H9 (cell line): ENCODE results near the gene ZC3HAV1. TPM values are rescaled to one million over a fixed set of nuclear protein-coding genes. Genes with fewer than 3 reads are reported as not detected.
A peak's percentile ranks its signal among the peaks of the same experiment; 100 is the strongest.

ENCODE experiments used
- DNase-seq: peaks from one replicate; pipeline ENCODE4 v3.0.0-alpha.2; 2017
- H2AFZ ChIP-seq: one replicate; pipeline ENCODE4 v1.6.1; 2013; ENCODE audit warnings: mild to moderate bottlenecking, low read length, control low read depth, moderate library complexity
- H2AK5ac ChIP-seq: 2 replicates; pipeline ENCODE4 v1.6.1; 2013; ENCODE audit warnings: low read length, control low read depth, mixed read lengths; ENCODE audit not compliant: insufficient read length
- H2BK120ac ChIP-seq: one replicate; pipeline ENCODE4 v1.6.1; 2013; ENCODE audit warnings: low read depth, mild to moderate bottlenecking, low read length, control low read depth, inconsistent platforms; ENCODE audit not compliant: poor library complexity, severe bottlenecking
- H2BK12ac ChIP-seq: 2 replicates; pipeline ENCODE4 v1.6.1; 2013; ENCODE audit warnings: low read length, control low read depth, mixed read lengths, low read depth; ENCODE audit not compliant: insufficient read length
- H2BK15ac ChIP-seq: 2 replicates; pipeline ENCODE4 v1.6.1; 2013; ENCODE audit warnings: low read depth, low read length, control low read depth
- H2BK20ac ChIP-seq: one replicate; pipeline ENCODE4 v1.6.1; 2013; ENCODE audit warnings: low read depth, mild to moderate bottlenecking, low read length, control low read depth, inconsistent platforms; ENCODE audit not compliant: poor library complexity, severe bottlenecking
- H2BK5ac ChIP-seq: 2 replicates; pipeline ENCODE4 v1.6.1; 2013; ENCODE audit warnings: low read length, control low read depth, mixed read lengths; ENCODE audit not compliant: insufficient read length
- H3K14ac ChIP-seq: 2 replicates; pipeline ENCODE4 v1.6.1; 2013; ENCODE audit warnings: low read length, control low read depth; ENCODE audit not compliant: insufficient read depth
- H3K18ac ChIP-seq: 2 replicates; pipeline ENCODE4 v1.6.1; 2013; ENCODE audit warnings: low read depth, mild to moderate bottlenecking, mixed read lengths, low read length, control low read depth; ENCODE audit not compliant: insufficient read length
- H3K23ac ChIP-seq: 2 replicates; pipeline ENCODE4 v1.6.1; 2013; ENCODE audit warnings: low read length, control low read depth, mixed read lengths, low read depth; ENCODE audit not compliant: insufficient read length
- H3K23me2 ChIP-seq: 2 replicates; pipeline ENCODE4 v1.6.1; 2013; ENCODE audit warnings: low read depth, mild to moderate bottlenecking, mixed read lengths, low read length, control low read depth; ENCODE audit not compliant: insufficient read length, poor library complexity, severe bottlenecking
- H3K27ac ChIP-seq: 2 replicates; pipeline ENCODE4 v1.5.1; 2013; ENCODE audit warnings: low read length, control low read depth, mixed read lengths, low read depth; ENCODE audit not compliant: insufficient read length
- H3K27me3 ChIP-seq: 2 replicates; pipeline ENCODE4 v1.6.1; 2013; ENCODE audit warnings: low read length, control low read depth, inconsistent platforms; ENCODE audit not compliant: insufficient read depth
- H3K4ac ChIP-seq: 2 replicates; pipeline ENCODE4 v1.6.1; 2013; ENCODE audit warnings: low read depth, mild to moderate bottlenecking, control low read depth, inconsistent platforms, low read length, moderate library complexity
- H3K4me1 ChIP-seq: 2 replicates; pipeline ENCODE4 v1.6.1; 2013; ENCODE audit warnings: low read length, control low read depth, inconsistent platforms; ENCODE audit not compliant: insufficient read depth
- H3K4me2 ChIP-seq: 2 replicates; pipeline ENCODE4 v1.6.1; 2013; ENCODE audit warnings: low read length, control low read depth, mixed read lengths; ENCODE audit not compliant: insufficient read length, insufficient read depth
- H3K56ac ChIP-seq: 2 replicates; pipeline ENCODE4 v1.6.1; 2013; ENCODE audit warnings: low read depth, mild to moderate bottlenecking, mixed read lengths, low read length, control low read depth; ENCODE audit not compliant: insufficient read length
- H3K79me1 ChIP-seq: 2 replicates; pipeline ENCODE4 v1.6.1; 2013; ENCODE audit warnings: low read depth, mild to moderate bottlenecking, moderate library complexity, low read length, control low read depth, inconsistent platforms; ENCODE audit not compliant: insufficient read depth, poor library complexity, severe bottlenecking
- H3K79me2 ChIP-seq: 2 replicates; pipeline ENCODE4 v1.6.1; 2013; ENCODE audit warnings: low read length, control low read depth, inconsistent platforms; ENCODE audit not compliant: insufficient read depth
- H3K9ac ChIP-seq: 2 replicates; pipeline ENCODE4 v1.6.1; 2013; ENCODE audit warnings: low read length, control low read depth, mixed read lengths; ENCODE audit not compliant: insufficient read length; ENCODE audit errors: extremely low read depth
- H3K9me3 ChIP-seq: one replicate; pipeline ENCODE4 v1.6.1; 2013; ENCODE audit warnings: low read depth, low read length, inconsistent platforms; ENCODE audit not compliant: control insufficient read depth
- H3T11ph ChIP-seq: one replicate; pipeline ENCODE4 v1.6.1; 2013; ENCODE audit warnings: mild to moderate bottlenecking, low read length, control low read depth, inconsistent platforms
- H4K20me1 ChIP-seq: one replicate; pipeline ENCODE4 v1.6.1; 2013; ENCODE audit not compliant: control insufficient read depth, insufficient read length, insufficient read depth
- H4K5ac ChIP-seq: 2 replicates; pipeline ENCODE4 v1.6.1; 2013; ENCODE audit warnings: low read depth, mild to moderate bottlenecking, mixed read lengths, low read length, control low read depth; ENCODE audit not compliant: insufficient read length
- H4K8ac ChIP-seq: replicated peaks from 2 replicates; pipeline ENCODE4 v1.6.1; 2013; ENCODE audit warnings: low read length, control low read depth, mixed read lengths, low read depth; ENCODE audit not compliant: insufficient read length
- H4K91ac ChIP-seq: 2 replicates; pipeline ENCODE4 v1.6.1; 2013; ENCODE audit warnings: low read depth, mild to moderate bottlenecking, moderate library complexity, mixed read lengths, low read length, control low read depth; ENCODE audit not compliant: insufficient read length
- H3K27ac Mint-ChIP-seq, 3 experiments: 2 replicates in 2 of 3; 3 replicates in 1 of 3; pipeline ENCODE4 v1.8.0; 2020 to 2021; ENCODE audit warnings: mixed read lengths in 3 of 3, mild to moderate bottlenecking in 1 of 3, moderate library complexity in 1 of 3
- H3K27me3 Mint-ChIP-seq: 2 replicates; pipeline ENCODE4 v1.8.0; 2021; ENCODE audit warnings: low read depth, mild to moderate bottlenecking, moderate library complexity, mixed read lengths
- H3K36me3 Mint-ChIP-seq, 3 experiments: 2 replicates in 2 of 3; 3 replicates in 1 of 3; pipeline ENCODE4 v1.8.0; 2020 to 2021; ENCODE audit warnings: low read depth in 3 of 3, mixed read lengths in 3 of 3; ENCODE audit not compliant: insufficient read depth in 1 of 3
- H3K4me1 Mint-ChIP-seq, 2 experiments: 2 replicates each; pipeline ENCODE4 v1.8.0; 2020; ENCODE audit warnings: mixed read lengths in 2 of 2
- H3K4me3 Mint-ChIP-seq, 2 experiments: 2 replicates in 1 of 2; 3 replicates in 1 of 2; pipeline ENCODE4 v1.8.0; 2020 to 2021; ENCODE audit warnings: mild to moderate bottlenecking in 2 of 2, mixed read lengths in 2 of 2, moderate library complexity in 1 of 2
- H3K9me3 Mint-ChIP-seq, 2 experiments: 2 replicates in 1 of 2; 3 replicates in 1 of 2; pipeline ENCODE4 v1.8.0; 2020; ENCODE audit warnings: mild to moderate bottlenecking in 2 of 2, mixed read lengths in 2 of 2, moderate library complexity in 1 of 2
- CTCF ChIP-seq: fragments of 200-600 bp; sonication (generic); conservative IDR thresholded peaks from 3 replicates; pipeline ENCODE4 v1.8.0; 2021; ENCODE audit warnings: antibody characterized with exemption, mild to moderate bottlenecking
- whole genome bisulfite sequencing: extraction: QIAGEN DNeasy Blood & Tissue Kit; methylation state at CpG from one replicate; pipeline ENCODE4 v1.1.7; 2013; ENCODE audit warnings: missing lambda C conversion rate, low lambda C conversion rate, mixed read lengths; ENCODE audit not compliant: insufficient read length; ENCODE audit errors: extremely low coverage; 5-methylcytosine and 5-hydroxymethylcytosine counted together
- total RNA-seq: library from RNA; stranded (reverse); gene quantifications from 2 replicates; pipeline ENCODE4 v1.2.1, GENCODE V29; 2021

The ZC3HAV1 gene
- total RNA-seq, 1 experiment from 2014 or later = 32.8 TPM

DNA sequence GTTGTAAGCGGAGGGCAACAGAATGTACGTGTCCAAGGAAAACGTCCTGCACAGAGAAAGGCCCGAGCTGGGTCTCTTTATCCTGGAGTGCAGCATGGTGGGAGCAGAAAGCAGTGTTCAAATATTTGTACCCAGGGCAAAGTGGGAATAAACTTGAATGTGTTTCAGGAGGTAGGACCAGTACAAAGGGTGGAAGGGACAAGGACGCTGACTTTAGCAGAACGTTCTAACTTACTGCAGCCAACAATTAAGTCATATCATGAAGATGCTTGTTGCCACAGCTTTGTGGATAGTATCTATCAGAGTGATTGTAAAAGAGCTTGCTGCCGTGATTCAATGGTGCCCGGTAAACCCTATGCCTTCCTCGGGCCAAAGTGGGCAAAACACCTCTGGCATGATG is 43.2 kb downstream of the ZC3HAV1 start:
- H3K4me1 Mint-ChIP-seq = no peaks in the 10 kb centered on the region
- no peak overlapping the region for H2BK15ac ChIP-seq

More for the DNA sequence above, 43.2 kb downstream of the ZC3HAV1 start:
- Histone ChIP-seq H3K14ac (no peak overlapping the region), H3K79me2 (no peaks in the 10 kb centered on the region), H3K4me1 (no peaks in the 10 kb centered on the region), H3K18ac (no peak overlapping the region), H3K79me1 (no peaks in the 10 kb centered on the region), H2BK120ac (no peak overlapping the region), H3K4me2 (no peak overlapping the region), H3K27me3 (no peaks in the 10 kb centered on the region), H4K8ac (no peak overlapping the region), H3K9me3 (peaks cover 7% of the 10 kb centered on the region), H2BK20ac (no peak overlapping the region), H3K9ac (no peak overlapping the region), H4K91ac (no peak overlapping the region), H3K23me2 (no peaks in the 10 kb centered on the region), H3T11ph (no peak overlapping the region), H3K56ac (no peak overlapping the region), H2AFZ (no peak overlapping the region), H2AK5ac (no peak overlapping the region), H3K4ac (no peak overlapping the region), H2BK12ac (no peak overlapping the region), H2BK5ac (no peak overlapping the region), H4K5ac (no peak overlapping the region), H3K23ac (no peak overlapping the region), H3K27ac (no peak overlapping the region), H4K20me1 (no peaks in the 10 kb centered on the region)
- no peaks in the 10 kb centered on the region for H3K27me3 Mint-ChIP-seq
- peaks cover 18 to 61% (median 23%) of the 10 kb centered on the region in 3 experiments; a peak in 6 of 7 replicates for H3K36me3 Mint-ChIP-seq
- no peak for TF ChIP-seq CTCF
- WGBS = no CpG with 5 or more reads among the region's 9 CpGs
- H3K4me3 Mint-ChIP-seq = no peak overlapping the region
- DNase-seq = no peak
- H3K9me3 Mint-ChIP-seq = peaks cover 0 to 6% of the 10 kb centered on the region in 2 experiments; a peak in 2 of 5 replicates
- H3K27ac Mint-ChIP-seq = peak overlapping the region in 2 of 3 experiments; percentile 16 to 45; a peak in 4 of 7 replicates
